ENCODE measurements around the gene GDF10.

Gene GDF10

DNA sequence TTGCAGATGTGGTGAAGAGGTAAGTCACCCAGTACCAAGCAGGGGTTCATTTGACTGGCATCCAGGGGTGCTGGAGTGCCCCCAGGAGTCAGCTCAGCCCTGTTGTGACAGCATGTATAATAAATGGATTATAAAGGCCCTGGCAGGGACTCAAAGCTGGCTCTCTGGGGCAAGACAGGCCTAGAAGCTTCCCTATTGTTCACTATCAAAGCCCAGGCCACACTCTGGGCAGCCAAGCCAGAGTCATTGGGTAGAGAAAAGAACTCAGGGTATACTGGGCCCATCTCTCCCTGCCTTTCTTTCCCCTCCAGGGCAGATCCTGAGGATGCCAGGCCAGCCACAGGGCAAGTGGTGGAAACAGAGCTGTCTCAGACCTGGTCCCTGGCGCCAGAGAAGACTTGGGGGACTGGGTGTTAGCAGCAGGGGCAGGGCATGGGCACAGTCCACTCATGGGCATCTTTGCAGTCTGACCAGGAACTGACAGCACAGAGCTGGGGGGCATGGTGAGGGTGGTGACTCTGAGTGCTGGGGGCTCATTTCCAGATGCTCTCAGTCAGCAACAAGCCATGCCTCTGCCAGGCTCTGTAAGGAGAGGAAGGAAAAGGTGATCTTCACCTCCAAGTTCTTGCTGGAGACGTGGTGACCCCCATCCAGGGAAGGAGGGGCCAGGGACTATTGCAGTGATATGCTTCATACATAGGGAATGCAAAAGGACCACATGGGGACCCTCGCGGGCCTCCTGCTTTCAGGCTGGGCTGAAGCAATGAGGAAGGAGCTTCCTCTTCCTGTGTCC, 59.8 kb downstream of the GDF10 start:
- TF ChIP-seq CTCF (IDR thresholded peaks at IDR 0.05), result no peak

DNA sequence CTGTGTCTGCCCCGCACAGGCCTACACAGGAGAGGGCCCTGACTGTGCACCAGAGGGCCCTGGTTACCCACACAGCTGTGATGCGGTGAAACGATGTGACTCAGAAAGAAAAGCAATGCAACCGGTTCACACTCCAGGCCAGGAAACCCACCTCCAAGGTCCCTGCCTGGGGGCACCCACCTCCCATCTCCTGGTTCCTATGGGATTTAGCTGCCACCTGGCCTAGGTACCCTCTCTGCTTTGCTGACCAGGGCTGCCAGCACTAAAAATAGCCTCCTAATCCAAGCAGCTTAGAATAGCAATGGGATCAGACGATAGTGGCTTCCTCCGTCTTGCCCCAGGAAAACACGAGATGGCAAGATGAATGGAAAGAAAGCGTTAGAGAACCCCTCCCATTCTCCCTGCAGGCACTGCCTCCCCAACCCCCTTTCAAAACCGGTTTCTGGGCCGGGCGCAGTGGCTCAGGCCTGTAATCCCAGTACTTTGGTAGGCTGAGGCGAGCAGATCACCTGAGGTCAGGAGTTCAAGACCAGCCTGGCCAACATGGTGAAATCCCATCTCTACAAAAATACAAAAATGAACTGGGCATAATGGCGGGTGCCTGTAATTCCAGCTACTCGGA, 60.5 kb downstream of the GDF10 start:
- no peak for TF ChIP-seq CTCF (IDR thresholded peaks at IDR 0.05)

DNA sequence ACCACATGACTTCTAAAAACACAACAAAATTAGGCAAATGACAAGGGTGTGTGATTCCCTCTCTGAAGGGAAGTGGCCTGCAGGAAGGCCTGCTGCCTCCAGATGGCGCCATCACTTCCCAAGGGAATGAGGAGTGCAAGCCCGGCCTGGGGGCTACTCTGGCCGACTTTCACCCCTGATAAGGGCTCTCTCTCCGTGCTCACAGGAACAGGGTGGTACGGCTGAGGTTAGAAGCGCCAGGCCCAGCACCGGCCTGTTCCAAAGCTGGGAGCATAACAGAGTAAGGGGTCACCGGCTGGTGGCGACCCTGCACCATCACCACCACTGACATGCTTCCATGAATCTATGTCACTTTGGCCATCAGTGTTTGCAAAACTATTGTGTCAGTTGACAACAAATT, 61.3 kb downstream of the GDF10 start:
- peak; percentile 86 for TF ChIP-seq CTCF (IDR thresholded peaks at IDR 0.05)

- no peak for TF ChIP-seq CTCF (IDR thresholded peaks at IDR 0.05)
These were observed 62.2 kb downstream of the GDF10 start for GRCh38 chr10:47362199-47362598.

Measured in LNCAP (cell line).